Vagina (tissue), 2 donors: ENCODE results near the gene FBXO24. TPM values are rescaled to one million over a fixed set of nuclear protein-coding genes. Genes with fewer than 3 reads are reported as not detected.

Source experiments
- DNase-seq, 2 donors: peaks; one replicate each; pipeline ENCODE4 v3.0.0-alpha.2; 2017; ENCODE audit errors: extremely low spot score in 2 of 2
- H3K27ac ChIP-seq: fragments of 200-600 bp; sonication (generic); one replicate; pipeline ENCODE4 v1.5.1; 2019
- H3K27me3 ChIP-seq: fragments of 200-600 bp; sonication (generic); one replicate; pipeline ENCODE4 v1.5.1; 2019
- H3K36me3 ChIP-seq, 2 donors: fragments of 200-600 bp; sonication (generic); one replicate each; pipeline ENCODE4 v1.5.1; 2017 to 2019
- H3K4me1 ChIP-seq: fragments of 200-600 bp; sonication (generic); one replicate; pipeline ENCODE4 v1.5.1; 2019
- H3K4me3 ChIP-seq, 2 donors: fragments of 200-600 bp; sonication (generic); 1 replicate in 1 of 2; 2 replicates in 1 of 2; pipeline ENCODE4 v1.5.1; 2016 to 2019
- H3K9me3 ChIP-seq: fragments of 200-600 bp; sonication (generic); one replicate; pipeline ENCODE4 v1.5.1; 2019
- POLR2A ChIP-seq, 2 donors: fragments of 450-650 bp; IDR thresholded peaks; one replicate each; pipeline ENCODE4 v1.6.1; 2017; ENCODE audit warnings: antibody characterized with exemption in 2 of 2, mild to moderate bottlenecking in 2 of 2, moderate library complexity in 2 of 2
- POLR2AphosphoS5 ChIP-seq, 2 donors: sonication (generic); formaldehyde crosslinking; IDR thresholded peaks; one replicate each; pipeline ENCODE4 v1.9.0; 2017; ENCODE audit warnings: antibody characterized with exemption in 2 of 2, mild to moderate bottlenecking in 2 of 2, low read depth in 1 of 2; ENCODE audit not compliant: insufficient read depth in 1 of 2
- intact Hi-C: fragments of 100-400 bp; cut with DNase I; formaldehyde crosslinking; loops from one replicate; pipeline ENCODE4 v1.15.1; 2023
- small RNA-seq: library from RNA; depleted of rRNA; stranded (forward); fragments of <200 nt; gene quantifications from one replicate; pipeline ENCODE3, GENCODE V24; 2016
- total RNA-seq: library from RNA; depleted of rRNA; stranded (reverse); fragments of >200 nt; gene quantifications from one replicate; pipeline ENCODE4 v1.2.3, GENCODE V29; 2016
- TF ChIP-seq, protein P1 (sequence below), 3 experiments: fragments of 450-650 bp in 2 of 3; fragments of 200-600 bp in 1 of 3; sonication (generic) in 1 of 3; IDR thresholded peaks; one replicate each; pipeline ENCODE4 v1.5.1; 2017 to 2019; ENCODE audit warnings: antibody characterized with exemption in 3 of 3, mild to moderate bottlenecking in 2 of 3, moderate library complexity in 2 of 3

FBXO24 gene
- total RNA-seq, 1 donor from 2014 or later, result 0.98 TPM

- TF ChIP-seq POLR2A (IDR thresholded peaks at IDR 0.05) (no peak), POLR2AphosphoS5 (IDR thresholded peaks at IDR 0.05; ENCODE audit: insufficient read depth in 1 of 2, low read depth in 1 of 2) (no peak)
- TF ChIP-seq, protein P1, sequence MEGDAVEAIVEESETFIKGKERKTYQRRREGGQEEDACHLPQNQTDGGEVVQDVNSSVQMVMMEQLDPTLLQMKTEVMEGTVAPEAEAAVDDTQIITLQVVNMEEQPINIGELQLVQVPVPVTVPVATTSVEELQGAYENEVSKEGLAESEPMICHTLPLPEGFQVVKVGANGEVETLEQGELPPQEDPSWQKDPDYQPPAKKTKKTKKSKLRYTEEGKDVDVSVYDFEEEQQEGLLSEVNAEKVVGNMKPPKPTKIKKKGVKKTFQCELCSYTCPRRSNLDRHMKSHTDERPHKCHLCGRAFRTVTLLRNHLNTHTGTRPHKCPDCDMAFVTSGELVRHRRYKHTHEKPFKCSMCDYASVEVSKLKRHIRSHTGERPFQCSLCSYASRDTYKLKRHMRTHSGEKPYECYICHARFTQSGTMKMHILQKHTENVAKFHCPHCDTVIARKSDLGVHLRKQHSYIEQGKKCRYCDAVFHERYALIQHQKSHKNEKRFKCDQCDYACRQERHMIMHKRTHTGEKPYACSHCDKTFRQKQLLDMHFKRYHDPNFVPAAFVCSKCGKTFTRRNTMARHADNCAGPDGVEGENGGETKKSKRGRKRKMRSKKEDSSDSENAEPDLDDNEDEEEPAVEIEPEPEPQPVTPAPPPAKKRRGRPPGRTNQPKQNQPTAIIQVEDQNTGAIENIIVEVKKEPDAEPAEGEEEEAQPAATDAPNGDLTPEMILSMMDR (IDR thresholded peaks at IDR 0.05), result no peak
- DNase-seq, result no peak
- no peaks in the 10 kb centered on the region for H3K27me3 ChIP-seq
Measured at GRCh38 chr7:100641860-100642533, 55.9 kb downstream of the FBXO24 start.

GRCh38 chr7:100642534-100642907 lies 56.4 kb downstream of the FBXO24 start:
- DNase-seq, result no peak
- Histone ChIP-seq H3K4me1 (no peaks in the 10 kb centered on the region), H3K27me3 (no peaks in the 10 kb centered on the region), H3K36me3 (no peaks in the 10 kb centered on the region), H3K27ac (no peak overlapping the region), H3K9me3 (no peaks in the 10 kb centered on the region), H3K4me3 (no peak overlapping the region)
- TF ChIP-seq, protein P1 (IDR thresholded peaks at IDR 0.05), result no peak
- TF ChIP-seq POLR2AphosphoS5 (IDR thresholded peaks at IDR 0.05; ENCODE audit: insufficient read depth in 1 of 2, low read depth in 1 of 2) (no peak), POLR2A (IDR thresholded peaks at IDR 0.05) (no peak)
- intact Hi-C loops, result no loop called here

More at GRCh38 chr7:100641860-100642533, 55.9 kb downstream of the FBXO24 start:
- Histone ChIP-seq H3K27ac (no peak overlapping the region), H3K4me3 (no peak overlapping the region), H3K9me3 (no peaks in the 10 kb centered on the region), H3K4me1 (no peaks in the 10 kb centered on the region), H3K36me3 (no peaks in the 10 kb centered on the region)
- intact Hi-C loops, result no loop called here

- intact Hi-C loops, result no loop called here
- Histone ChIP-seq H3K27me3 (peaks cover 3% of the 10 kb centered on the region), H3K9me3 (no peaks in the 10 kb centered on the region), H3K27ac (no peak overlapping the region), H3K4me3 (no peak overlapping the region), H3K4me1 (no peaks in the 10 kb centered on the region), H3K36me3 (no peaks in the 10 kb centered on the region)
- DNase-seq, result no peak
- no peak for TF ChIP-seq POLR2A (IDR thresholded peaks at IDR 0.05)
- TF ChIP-seq POLR2AphosphoS5 (IDR thresholded peaks at IDR 0.05; ENCODE audit: insufficient read depth in 1 of 2, low read depth in 1 of 2), result no peak
- TF ChIP-seq, protein P1 (IDR thresholded peaks at IDR 0.05), result no peak
Measured at GRCh38 chr7:100649826-100650565, 63.9 kb downstream of the FBXO24 start.

Small RNAs within 50 kb of the gene (small RNA-seq; reads per million reads assigned to genes)
- gene SAP25, result not detected

Other genes starting within 250 kb of the FBXO24 start
- 56.0 TPM for gene PILRB, start 228.2 kb upstream of the FBXO24 start, total RNA-seq
- 8.3 TPM for gene PILRA, start 212.8 kb upstream of the FBXO24 start, total RNA-seq
- gene ZCWPW1, start 157.6 kb upstream of the FBXO24 start, total RNA-seq, result 5.9 TPM
- gene MEPCE, start 156.5 kb upstream of the FBXO24 start, total RNA-seq, result 38.3 TPM
- gene PPP1R35, start 149.8 kb upstream of the FBXO24 start, total RNA-seq, result 24.6 TPM
- not detected for gene SPACDR, start 122.1 kb upstream of the FBXO24 start, total RNA-seq
- 34.6 TPM for gene TSC22D4, start 107.1 kb upstream of the FBXO24 start, total RNA-seq
- gene NYAP1, start 102.4 kb upstream of the FBXO24 start, total RNA-seq, result 3.9 TPM
- 37.6 TPM for gene AGFG2, start 47.1 kb upstream of the FBXO24 start, total RNA-seq
- gene SAP25, start 12.4 kb upstream of the FBXO24 start, total RNA-seq, result 2.9 TPM
- gene LRCH4, start 199 bp upstream of the FBXO24 start, total RNA-seq, result 72.2 TPM
- 85.4 TPM for gene PCOLCE, start 16.0 kb downstream of the FBXO24 start, total RNA-seq
- gene MOSPD3, start 26.2 kb downstream of the FBXO24 start, total RNA-seq, result 11.8 TPM
- 0.25 TPM for gene TFR2, start 55.2 kb downstream of the FBXO24 start, total RNA-seq
- 0.49 TPM for gene ACTL6B, start 70.1 kb downstream of the FBXO24 start, total RNA-seq
- 283 TPM for gene GNB2, start 87.4 kb downstream of the FBXO24 start, total RNA-seq
- gene GIGYF1, start 107.9 kb downstream of the FBXO24 start, total RNA-seq, result 20.6 TPM
- gene POP7, start 119.8 kb downstream of the FBXO24 start, total RNA-seq, result 44.0 TPM
- not detected for gene EPO, start 134.1 kb downstream of the FBXO24 start, total RNA-seq
- not detected for gene ZAN, start 147.3 kb downstream of the FBXO24 start, total RNA-seq
- 72.4 TPM for gene EPHB4, start 241.2 kb downstream of the FBXO24 start, total RNA-seq